SU-DHL-6 (cell line): ENCODE data around the gene BATF.

Experiments
- CTCF ChIP-seq: fragments of 200-600 bp; sonication (generic); IDR thresholded peaks from one replicate; pipeline ENCODE4 v1.5.1; 2017; ENCODE audit warnings: antibody characterized with exemption, mild to moderate bottlenecking, low read length, moderate library complexity; ENCODE audit not compliant: insufficient read depth, poor library complexity, severe bottlenecking
- EZH2phosphoT487 ChIP-seq: fragments of 200-600 bp; sonication (generic), shearing (Covaris generic); conservative IDR thresholded peaks from 2 replicates; pipeline ENCODE4 v1.6.1; 2018; ENCODE audit warnings: mild to moderate bottlenecking, antibody characterized with exemption, low read length, moderate library complexity, mixed read lengths

DNA sequence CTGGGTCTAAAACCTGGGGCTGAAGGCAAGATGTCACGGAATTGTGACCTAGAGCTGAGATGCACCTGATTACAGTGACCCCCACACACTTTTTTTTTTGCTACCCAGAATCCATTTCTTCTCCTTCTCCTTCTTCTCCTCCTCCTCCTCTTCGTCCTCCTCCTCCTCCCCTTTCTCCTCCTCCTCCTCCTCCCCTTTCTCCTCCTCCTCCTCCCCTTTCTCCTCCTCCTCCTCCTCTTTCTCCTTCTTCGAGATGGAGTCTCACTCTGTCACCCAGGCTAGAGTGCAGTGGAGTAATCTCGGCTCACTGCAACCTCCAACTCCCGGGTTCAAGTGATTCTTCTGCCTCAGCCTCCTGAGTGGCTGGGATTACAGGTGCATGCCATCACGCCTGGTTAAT, 36.8 kb downstream of the BATF start:
- TF ChIP-seq CTCF (no peak), EZH2phosphoT487 (no peak)
